ENCODE results near the gene RGMB.

Gene RGMB

DNA sequence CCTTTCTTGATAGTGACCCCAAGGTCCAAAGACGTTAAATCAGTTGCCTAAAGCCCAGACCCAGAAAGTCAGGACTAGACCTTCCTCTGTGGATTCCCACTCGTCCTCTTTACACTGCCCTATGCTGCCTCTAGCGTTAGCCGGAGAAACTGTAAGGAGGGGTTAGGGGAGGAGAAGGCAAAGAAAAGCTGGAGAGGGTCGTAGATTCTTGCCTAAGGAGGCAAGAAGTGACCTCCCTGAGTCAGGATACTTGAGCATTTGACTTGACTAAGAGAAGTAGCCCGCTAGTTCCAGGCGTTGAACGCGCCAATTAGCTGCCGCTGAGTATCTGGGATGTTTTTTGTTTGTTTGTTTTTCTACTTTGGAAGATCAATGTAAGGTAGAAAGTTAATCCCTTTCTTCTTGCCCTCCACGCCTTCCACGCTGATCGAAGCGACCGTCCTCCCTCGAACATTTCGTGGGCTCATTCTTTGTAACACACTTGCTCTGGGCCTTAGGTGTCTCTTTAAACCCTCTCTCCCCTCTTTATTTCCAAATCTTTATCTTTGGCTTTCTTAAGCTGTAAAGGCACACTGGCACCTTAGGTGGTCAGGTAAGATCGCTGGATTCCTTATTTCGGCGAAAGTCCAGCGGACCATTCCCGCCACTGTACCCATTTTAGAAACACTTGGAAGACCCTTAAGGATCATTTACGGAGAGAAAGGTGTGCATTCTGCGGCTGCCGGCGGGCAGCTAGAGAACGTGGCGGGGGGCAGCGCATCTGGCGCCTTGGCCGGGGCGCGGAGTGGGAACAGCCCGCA lies 5.1 kb upstream of the RGMB start:
- peak; percentile 67 to 84 for DNase-seq

DNA sequence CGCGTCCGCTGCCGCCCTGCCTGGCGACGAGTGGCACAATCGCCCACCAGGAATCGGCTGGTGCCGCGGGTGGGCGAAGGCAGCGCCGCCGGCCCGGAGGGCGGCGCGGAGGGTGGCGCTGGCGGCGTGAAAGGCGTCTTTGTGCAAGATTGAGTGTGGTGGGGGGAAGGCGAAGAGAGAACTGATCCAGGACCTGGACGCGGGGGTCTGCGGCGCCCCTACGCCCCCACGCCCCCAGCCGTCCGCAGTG lies 4.6 kb upstream of the RGMB start:
- no peak for DNase-seq

DNA sequence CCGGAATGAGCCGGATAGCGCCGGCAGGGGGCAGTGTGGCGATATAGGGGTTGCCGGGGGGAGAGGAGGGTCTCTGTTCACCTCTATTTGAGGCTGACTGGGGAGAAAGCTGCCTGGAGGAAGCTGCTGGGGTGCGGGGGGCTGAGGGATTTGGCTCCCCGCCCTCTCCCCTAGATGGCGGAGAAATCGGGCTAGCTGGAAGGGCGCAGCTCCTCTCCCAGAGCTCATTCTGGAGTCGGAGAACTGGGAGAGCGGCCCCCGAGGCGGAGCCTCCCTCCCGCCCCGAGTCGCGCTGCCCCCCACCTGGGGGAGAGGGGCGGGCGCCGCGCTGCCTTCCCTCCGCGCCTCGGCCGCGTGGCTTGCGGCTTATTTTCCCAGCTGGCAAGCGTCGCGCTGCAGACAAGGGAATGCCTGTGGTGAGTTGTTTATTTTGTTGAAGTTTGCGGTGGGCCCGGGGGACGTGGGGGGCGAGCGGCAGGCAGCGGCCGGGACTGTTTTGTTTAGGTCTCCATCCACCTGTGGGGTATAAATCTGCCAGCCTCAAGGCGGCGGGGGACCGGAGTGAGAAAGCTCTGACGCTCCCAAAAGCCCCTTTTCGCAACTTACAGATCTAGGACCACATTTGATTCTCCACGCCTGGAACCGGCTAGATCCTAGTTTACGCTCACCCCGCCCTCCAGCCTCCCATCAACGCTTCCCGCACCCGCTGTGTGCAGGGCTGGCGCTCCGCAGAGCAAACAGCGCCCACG lies 4.1 kb upstream of the RGMB start:
- DNase-seq = peak; percentile 36 to 56

DNA sequence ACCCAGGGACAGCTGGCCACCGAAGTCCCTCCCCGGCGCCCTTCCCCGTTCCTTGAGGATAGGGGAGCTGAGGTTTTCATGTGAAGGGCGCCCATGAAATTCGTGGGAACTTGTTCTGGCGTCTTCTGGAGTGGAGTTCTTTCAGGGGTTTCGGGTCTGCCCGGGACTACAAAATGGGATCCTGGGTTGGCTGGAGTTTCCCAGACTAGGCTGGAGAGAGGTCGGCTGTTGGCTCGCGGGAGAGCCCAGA lies 3.6 kb upstream of the RGMB start:
- DNase-seq = no peak

DNA sequence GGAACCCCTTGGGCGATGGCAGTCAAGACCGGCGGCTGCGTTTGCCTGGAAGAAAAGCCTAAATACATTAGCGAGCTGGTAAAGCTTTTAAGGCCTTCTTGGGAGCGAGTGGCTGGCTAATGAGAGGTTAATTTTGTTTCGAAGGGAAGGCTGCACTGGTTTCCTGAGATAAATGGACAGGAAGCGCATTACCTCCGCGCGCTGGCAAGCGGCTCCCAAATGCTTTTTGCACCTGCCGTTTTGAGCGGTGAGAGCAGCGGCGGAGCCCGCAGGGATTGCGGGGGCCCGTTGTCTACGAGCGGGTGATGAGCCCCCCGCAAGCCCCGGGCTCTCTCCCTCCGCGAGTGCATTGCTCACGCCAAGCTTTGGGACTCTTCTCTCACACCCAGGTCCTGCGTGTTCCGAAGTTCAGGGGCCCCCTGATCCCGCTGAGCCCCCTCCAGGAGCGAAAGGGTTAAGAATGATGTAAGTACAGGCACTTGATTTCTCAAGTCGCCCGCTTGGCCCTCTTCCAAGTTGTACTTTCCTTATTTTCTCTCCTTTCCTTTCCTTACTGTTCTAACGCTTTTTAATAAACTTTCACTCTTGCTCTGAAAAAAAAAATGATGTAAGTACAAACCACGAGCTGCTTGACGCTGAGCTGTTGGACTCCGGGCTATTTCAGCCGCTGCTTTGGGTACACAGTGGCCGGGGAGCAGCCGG lies 3.1 kb upstream of the RGMB start:
- peak; percentile 56 to 60 for DNase-seq

DNA sequence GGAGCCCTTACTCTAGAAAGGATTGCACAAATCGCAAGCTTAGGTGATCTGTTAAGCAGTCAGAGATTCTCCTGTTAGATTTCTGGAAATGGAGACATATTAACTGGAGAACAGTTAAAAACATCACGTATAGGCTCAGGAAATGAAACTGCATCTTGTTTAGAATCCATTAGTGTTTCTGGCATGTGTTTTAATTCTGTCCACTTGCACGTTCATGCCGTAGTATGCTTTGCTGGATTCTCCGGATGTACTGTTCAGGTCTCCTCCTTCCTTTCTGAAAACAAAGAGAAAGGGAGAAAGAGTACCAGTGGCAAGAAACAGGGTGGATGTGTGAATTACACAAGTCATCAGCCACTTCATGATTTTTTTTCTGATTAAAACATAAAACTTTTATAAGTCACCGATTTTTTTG lies 2.5 kb upstream of the RGMB start:
- peak in 1 of 2 donors; percentile 46 for DNase-seq

DNA sequence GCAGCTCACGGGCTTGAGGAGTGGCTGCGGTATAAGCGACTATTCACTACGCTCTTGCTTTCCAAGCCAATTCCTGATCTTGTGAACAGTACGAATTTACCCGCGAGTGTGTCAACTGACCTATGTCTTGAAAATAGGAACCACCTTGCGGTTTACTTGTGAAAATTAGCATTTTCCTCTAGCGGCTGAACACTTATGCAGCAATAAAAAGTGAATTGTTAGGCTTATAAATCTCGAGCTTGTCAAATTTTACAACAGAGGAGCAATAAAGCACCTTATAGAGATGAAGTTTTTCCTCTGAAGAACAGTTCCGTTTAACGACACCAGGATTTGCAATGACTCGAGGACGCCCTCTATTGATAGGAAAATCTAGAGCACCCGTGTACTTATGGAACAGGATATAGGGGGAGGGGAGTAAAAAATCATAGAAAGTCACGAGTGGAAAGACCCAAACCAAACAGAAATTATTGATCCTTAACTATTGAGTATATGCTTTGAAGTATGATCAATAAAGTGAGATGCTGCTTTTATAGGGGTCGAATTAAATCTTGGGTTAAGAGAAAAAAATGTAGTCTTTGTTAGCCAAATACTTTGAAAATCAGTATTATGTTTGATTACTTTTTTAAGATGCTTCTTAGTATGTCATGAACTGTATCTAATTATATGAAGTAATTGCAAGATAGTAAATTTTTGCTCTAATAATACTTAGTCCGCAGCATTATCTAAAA lies 1.9 kb upstream of the RGMB start:
- peak; percentile 46 to 91 for DNase-seq

DNA sequence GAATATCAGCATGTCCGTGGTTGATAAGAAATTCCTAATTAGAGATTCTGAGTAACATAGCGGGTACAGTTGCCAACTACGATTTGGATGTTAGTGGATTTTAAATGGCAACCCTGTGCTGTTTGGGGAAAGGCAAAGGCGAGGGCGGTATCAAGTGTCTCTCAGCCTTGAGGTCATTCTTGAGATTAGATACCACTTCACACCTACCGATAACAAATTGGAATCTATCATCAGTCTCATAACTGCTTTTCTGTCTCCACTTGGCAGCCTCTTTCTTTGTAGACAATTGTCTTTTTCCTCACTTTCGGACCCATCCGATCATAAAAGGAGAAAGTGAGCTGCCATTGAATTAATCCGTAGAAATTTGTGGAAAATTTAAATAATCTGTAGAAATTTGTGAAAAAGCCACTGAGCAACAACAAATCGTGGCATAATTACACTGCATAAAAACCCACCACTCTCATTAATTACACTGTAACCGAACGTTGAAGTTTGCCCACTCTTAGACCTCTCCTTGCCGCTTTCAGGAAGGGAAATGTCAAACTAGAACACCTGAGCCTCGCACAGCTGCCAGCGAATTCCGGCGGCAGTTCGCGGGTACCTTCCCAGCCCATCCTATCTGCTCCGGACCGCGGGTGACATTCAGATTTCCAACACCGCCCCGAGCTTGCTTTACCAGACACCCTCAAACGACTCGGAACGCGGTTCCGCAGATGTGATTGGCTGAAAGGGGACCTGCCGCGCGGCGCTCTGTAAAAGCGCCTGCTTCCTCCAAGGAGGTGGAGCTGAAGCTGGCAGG lies 849 bp upstream of the RGMB start:
- peak in 1 of 2 donors; percentile 83 for DNase-seq

DNA sequence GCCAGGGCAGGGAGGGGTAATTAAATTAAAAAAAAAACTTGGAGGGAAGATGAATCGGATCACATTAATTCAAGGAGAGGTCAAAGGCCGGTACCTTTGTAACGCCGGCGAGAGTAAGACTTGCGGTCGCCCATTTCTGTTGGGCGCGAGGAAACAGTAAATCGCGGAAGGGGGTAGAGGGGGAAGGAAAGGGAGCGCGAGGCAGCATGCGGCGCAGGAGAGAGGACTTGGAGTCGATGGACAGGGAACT lies 324 bp upstream of the RGMB start:
- DNase-seq = no peak

DNA sequence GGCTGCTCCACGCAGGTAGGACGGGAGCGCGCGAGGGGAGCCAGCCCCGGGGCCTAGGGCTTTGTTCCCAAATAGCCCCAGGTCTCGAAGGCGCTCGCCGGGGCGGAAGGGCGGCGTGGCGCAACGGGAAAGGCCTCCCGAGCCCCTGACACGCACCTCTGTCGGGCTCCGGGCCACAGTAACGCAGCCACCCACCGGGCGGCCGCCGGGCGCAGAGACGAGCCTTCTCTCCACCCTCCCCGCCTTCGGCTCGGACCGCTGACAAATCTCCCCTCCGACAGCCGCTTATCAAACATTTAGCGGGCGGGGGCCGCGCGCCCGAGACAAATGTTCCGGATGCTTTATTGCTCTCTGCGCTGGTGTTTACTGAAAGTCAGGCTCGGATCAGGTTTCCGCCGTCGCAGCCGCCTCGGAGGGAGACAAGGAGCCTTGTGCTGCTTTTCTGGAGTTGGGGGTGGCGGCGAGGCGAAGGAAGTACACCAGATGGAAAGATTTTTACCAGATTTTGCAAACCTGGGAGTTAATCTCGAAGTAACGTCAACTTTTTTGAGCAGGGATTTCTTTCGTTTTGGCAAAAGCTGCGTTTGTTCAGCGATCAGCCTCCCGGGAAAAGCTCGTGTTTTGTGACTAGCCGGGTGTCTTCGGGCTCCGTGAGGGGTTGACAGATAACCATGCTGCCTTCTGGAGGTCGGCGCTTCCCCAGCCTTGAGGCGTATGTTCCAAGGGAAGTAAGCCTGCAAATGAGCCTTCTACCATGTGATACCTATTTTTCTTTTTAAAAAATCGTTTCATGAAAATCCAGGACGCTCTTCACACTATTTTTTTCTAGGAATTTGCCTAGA lies 950 bp downstream of the RGMB start:
- DNase-seq = peak in 1 of 2 donors; percentile 53

DNA sequence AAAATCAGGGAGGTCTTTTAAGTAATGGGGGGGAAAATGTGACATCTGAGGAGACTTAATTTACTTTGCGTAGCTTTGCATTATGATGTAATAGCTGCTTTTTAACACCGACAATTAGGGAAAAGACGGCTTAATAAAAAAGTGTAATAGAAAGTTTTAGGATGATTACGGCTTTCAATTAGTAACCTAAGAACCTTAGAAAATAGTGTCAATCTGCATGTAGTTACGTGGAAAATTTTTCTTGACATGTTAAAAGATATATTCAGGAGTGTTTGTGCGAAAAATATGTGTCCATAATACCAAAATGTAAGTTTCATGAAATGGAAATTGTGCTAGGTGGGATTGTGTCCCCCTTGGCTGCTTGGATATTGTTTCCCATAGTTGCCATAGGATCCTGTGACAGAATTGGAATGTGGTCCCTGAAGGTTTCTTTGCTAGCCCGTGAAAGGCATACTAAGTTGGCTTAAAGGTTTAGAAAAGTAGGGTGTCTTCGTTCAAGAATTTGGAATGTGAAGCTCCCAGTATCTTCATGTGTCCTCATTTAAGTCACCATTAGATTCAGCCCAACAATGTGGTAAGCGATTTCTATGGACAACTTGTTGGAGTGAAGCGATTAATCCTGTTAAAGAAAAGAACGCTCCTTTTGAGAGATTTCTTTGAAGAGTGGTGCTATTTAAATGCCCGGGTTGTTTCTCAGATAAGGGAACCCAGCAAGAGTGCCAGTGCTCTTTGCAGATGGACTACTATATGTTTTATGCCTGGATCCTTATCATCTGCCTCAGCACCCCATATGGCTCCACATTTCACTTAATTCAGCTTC lies 2.0 kb downstream of the RGMB start:
- DNase-seq = no peak

DNA sequence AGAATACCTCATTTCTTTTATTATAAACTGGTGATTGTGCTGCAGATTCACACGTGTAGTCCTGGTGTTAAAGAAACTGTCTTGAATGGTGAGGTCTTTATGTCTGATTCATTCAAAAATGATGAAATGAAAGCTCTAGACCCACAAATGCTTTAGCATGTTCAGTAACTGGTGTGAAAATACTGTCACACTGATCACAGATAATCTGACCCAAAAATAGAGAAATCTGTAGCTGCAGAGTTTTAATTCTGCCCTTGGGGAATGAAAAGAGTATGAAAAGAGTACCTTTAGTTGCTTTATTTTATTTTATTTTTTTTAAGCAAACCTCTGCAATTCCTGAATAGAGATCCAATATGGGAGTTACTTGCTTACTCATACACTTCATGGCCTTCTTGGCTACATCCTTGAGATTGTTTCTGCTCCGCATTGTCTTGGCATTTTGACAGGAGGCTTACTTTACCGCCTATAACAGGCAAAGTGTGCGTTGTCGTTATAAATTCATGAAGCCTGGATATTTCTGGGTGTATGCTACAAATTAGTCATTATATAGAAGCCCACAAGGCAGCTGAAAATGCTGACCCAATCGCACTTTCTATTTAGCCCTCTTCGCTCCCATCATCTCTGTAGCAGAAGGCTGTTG lies 2.7 kb downstream of the RGMB start:
- DNase-seq = no peak

DNA sequence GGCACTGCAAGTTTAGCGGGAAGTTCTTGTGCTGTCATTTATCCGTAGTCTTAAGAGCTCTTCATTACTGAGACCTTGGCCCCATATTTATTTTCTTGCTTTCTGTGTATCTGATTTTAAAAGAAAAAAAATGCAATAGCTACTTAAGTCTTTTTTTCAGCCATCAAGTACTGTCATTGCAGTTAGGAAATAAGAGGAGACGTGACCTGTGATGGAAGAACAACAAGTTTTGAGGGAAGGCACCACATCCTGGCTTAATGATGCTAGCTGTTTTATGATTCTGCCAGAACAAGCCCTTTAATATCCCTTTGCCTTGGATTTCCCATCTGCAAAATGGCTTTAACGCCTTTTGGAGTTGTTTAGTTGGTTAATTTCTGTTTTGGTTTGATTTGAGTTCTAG lies 3.8 kb downstream of the RGMB start:
- DNase-seq = no peak

DNA sequence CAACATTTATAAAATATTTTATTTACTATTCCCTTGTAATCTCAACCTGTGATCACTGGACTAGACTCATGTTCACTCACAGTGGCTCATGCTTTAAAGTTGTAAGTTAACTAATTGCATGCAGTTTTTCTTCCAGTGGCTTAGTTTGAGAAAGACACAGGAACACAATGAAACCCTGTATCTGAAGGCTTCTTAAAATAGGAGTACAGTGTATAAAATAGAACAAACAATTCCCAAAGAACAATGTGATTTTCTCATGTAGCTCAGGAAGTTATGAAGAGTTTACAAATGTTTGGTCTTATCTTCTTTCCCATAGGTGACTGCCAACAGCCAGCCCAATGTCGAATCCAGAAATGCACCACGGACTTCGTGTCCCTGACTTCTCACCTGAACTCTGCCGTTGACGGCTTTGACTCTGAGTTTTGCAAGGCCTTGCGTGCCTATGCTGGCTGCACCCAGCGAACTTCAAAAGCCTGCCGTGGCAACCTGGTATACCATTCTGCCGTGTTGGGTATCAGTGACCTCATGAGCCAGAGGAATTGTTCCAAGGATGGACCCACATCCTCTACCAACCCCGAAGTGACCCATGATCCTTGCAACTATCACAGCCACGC lies 5.9 kb downstream of the RGMB start:
- DNase-seq = no peak

DNA sequence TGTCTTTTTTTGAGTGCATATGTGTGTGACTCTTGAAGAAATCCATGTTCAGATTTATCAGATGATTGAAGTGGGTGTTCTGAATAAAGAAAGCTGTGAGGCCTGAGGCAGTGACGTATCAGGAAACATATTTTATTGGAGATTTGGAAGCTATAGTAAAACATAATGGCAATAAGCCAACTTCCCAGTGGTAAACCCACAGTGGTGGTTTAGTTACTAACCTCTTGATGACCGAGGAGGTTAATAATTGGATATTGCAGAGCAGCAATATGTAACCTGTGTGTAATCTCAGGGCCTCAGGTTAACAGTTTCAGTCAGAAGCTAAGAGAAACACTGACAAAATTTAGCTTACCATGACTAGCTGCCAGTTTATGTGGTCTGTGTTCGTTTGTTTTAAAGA lies 6.9 kb downstream of the RGMB start:
- no peak for DNase-seq

DNA sequence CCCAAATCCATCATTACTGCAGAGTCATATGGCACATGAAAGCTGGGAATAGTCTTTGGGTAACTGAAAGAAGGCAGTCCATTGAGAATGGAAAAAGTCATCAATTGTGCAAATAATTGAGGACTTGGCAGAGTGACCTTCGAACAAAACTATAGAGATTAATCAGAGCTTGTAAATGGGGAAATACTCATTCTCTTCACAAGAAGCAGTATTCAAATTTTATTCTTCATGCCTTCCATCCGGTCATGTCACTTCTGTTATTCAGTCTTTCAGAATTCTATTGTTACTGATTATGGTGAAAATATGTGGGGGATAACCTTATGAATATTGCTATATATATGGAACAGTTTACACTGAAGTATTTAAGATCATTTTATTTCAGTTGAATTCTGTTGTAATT lies 8.1 kb downstream of the RGMB start:
- DNase-seq = no peak

DNA sequence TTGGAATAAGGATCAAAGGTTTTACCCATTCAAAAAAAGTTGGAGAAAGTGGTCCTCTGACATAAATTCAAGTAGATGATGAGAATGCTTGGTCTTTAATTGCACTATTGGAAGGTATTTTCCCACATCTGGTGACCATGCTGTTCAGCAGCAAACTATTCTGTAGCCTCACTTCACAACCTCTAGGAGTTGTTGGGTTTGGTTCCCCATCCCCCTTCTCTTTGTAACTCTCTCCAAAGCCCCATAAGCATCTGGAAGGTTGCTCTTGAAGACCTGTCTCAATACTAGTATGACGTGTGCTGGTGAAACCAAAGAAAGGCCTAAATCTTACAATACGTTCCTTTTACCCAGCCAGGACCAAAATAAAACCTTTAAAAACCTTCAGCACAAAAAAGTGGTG lies 8.5 kb downstream of the RGMB start:
- no peak for DNase-seq

DNA sequence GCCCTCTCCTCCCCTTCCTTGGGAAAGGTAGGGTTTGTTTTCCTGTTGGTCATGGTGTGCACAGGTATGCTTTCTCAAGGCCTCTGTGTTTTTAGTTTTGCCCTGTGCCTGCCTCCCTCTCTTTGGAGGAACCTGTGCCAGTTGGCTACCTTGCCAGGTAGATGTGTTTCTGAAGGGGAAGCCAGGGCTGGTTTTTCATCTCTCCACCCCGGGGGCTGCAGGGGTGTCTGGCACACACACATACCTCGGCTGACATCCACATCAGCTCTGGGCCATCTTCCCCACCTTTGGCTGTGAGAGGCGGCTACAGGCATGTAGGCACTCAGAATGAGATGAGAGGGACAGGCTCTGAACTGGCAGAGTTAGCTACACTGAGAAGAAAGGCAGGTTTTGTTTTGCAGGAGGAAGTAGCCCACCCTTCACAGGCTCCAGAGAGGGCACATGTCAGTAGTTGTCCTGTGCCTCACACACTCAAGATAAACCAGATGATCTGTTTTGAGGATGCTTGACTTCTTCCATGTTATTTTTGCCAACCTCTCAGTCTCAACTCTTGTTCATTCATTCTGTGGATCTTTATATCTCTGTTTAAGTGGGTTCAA lies 9.7 kb downstream of the RGMB start:
- DNase-seq = no peak

DNA sequence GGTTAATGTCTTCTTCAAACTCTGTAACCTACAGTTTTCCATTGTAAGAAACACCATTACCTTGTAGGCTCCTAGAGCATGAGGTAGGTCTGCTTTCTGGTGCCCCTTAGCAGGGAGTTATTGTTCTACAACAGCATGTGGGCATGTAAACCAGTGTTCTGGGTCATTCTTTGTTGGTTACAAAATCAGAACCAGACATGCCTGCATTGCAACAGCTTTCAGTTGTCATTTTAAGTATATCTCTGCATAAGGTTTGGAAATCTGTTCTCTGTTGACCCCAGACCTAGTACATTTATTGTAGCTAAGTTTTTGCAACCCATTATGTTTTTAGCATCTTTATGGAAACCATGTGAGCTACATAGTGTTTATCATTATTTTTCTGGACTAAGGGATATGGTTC lies 10.9 kb downstream of the RGMB start:
- no peak for DNase-seq

DNA sequence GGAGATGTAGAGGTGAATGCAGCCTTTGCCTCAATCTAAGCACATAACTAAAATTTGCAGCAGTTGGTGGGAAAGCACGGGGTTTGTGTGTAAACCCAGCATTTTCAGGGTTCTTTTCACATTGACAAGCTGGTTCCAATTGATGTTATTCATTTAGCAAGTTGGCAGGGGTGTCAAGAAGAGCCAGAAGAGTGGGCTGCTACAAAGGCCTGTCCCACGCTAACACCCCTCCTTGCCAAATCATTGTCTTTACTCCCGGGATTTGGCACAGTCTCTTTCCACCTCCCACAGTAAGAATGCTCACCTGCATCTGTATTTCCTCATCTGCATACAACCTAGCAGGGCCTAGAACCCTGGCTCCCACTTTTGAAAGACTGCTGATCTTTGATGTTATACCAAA lies 11.8 kb downstream of the RGMB start:
- no peak for DNase-seq
